Sigmoid colon (tissue), 7 donors: ENCODE measurements around the gene PODNL1. TPM values are rescaled to one million over a fixed set of nuclear protein-coding genes. Genes with fewer than 3 reads are reported as not detected.
"Not testable (repeated sequence)": the region's sequence is repeated elsewhere in the genome, so short reads cannot be mapped to it uniquely, and the experiment has no call there.

ENCODE experiments used
- DNase-seq: peaks from one replicate; pipeline ENCODE4 v3.0.0-alpha.2; 2019
- H3K27ac ChIP-seq, 4 donors: fragments of 200-600 bp; sonication (generic); one replicate each; pipeline ENCODE4 v1.5.1; 2016 to 2019; ENCODE audit warnings: mild to moderate bottlenecking in 1 of 4
- H3K27me3 ChIP-seq, 3 donors: fragments of 200-600 bp; sonication (generic); one replicate each; pipeline ENCODE4 v1.5.1; 2019; ENCODE audit warnings: mild to moderate bottlenecking in 1 of 3
- H3K36me3 ChIP-seq, 4 donors: fragments of 200-600 bp; sonication (generic); one replicate each; pipeline ENCODE4 v1.5.1; 2016 to 2019
- H3K4me1 ChIP-seq, 4 donors: fragments of 200-600 bp; sonication (generic); one replicate each; pipeline ENCODE4 v1.5.1; 2017 to 2019
- H3K4me3 ChIP-seq, 4 donors: fragments of 200-600 bp; sonication (generic); one replicate each; pipeline ENCODE4 v1.5.1; 2017 to 2019; ENCODE audit warnings: mild to moderate bottlenecking in 2 of 4, moderate library complexity in 1 of 4
- H3K9me3 ChIP-seq, 4 donors: fragments of 200-600 bp in 3 of 4; sonication (generic) in 3 of 4; one replicate each; pipeline versions ENCODE4 v1.5.1 to v1.6.1; 2013 to 2019
- EP300 ChIP-seq, 4 donors: sonication (generic); formaldehyde crosslinking; IDR thresholded peaks; one replicate each; pipeline ENCODE4 v1.6.1; 2017; ENCODE audit warnings: antibody characterized with exemption in 4 of 4
- POLR2A ChIP-seq, 2 donors: fragments of 450-650 bp; IDR thresholded peaks; one replicate each; pipeline ENCODE4 v1.6.1; 2016; ENCODE audit warnings: antibody characterized with exemption in 2 of 2, mild to moderate bottlenecking in 2 of 2, moderate library complexity in 2 of 2
- POLR2AphosphoS5 ChIP-seq, 4 donors: sonication (generic); formaldehyde crosslinking; IDR thresholded peaks; one replicate each; pipeline ENCODE4 v1.6.1; 2017; ENCODE audit warnings: antibody characterized with exemption in 4 of 4
- WGBS, 2 donors: extraction: QIAGEN DNeasy Blood & Tissue Kit; methylation state at CpG; one replicate each; pipeline ENCODE4 v1.1.7; 2013; 5-methylcytosine and 5-hydroxymethylcytosine counted together
- intact Hi-C: fragments of 100-400 bp; cut with DNase I; formaldehyde crosslinking; loops from one replicate; pipeline ENCODE4 v1.15.1; 2023
- polyA plus RNA-seq, 3 donors: library from polyadenylated mRNA; stranded (reverse); fragments of 200-250 nt; gene quantifications; one replicate each; pipeline ENCODE4 v1.2.3, GENCODE V29; 2013
- total RNA-seq, 4 donors: library from RNA; depleted of rRNA; stranded (reverse); fragments of >200 nt; gene quantifications; one replicate each; pipeline ENCODE4 v1.1.0, GENCODE V29; 2016
- TF ChIP-seq, protein P1 (sequence below), 4 experiments: fragments of 450-650 bp in 3 of 4; fragments of 200-600 bp in 1 of 4; IDR thresholded peaks; one replicate each; pipeline ENCODE4 v1.5.1; 2016 to 2019; ENCODE audit warnings: antibody characterized with exemption in 4 of 4, mild to moderate bottlenecking in 3 of 4, moderate library complexity in 2 of 4
- donor health status: healthy with polysubstance abuse.
- donor health status: Bipolar disorder and iron deficiency.
- donor health status: healthy.

The PODNL1 gene
- total and polyA plus RNA-seq, 7 donors, result 2.5 to 5.4 (median 2.9) TPM; not detected in 4

GRCh38 chr19:13926715-13927114 is 11.5 kb downstream of the PODNL1 start:
- Histone ChIP-seq H3K36me3 (peaks cover 9 to 70% (median 37%) of the 10 kb centered on the region in 4 donors), H3K4me3 (no peak overlapping the region), H3K27me3 (no peaks in the 10 kb centered on the region), H3K9me3 (no peaks in the 10 kb centered on the region), H3K27ac (no peak overlapping the region), H3K4me1 (no peaks in the 10 kb centered on the region)
- WGBS, 2 donors, result 74 to 92% methylated on average over 8 of the region's 8 CpGs
- no peak for DNase-seq
- intact Hi-C loops, result no loop called here
- TF ChIP-seq POLR2A (IDR thresholded peaks at IDR 0.05) (no peak), POLR2AphosphoS5 (IDR thresholded peaks at IDR 0.05) (no peak), EP300 (IDR thresholded peaks at IDR 0.05) (no peak)
- TF ChIP-seq, protein P1, sequence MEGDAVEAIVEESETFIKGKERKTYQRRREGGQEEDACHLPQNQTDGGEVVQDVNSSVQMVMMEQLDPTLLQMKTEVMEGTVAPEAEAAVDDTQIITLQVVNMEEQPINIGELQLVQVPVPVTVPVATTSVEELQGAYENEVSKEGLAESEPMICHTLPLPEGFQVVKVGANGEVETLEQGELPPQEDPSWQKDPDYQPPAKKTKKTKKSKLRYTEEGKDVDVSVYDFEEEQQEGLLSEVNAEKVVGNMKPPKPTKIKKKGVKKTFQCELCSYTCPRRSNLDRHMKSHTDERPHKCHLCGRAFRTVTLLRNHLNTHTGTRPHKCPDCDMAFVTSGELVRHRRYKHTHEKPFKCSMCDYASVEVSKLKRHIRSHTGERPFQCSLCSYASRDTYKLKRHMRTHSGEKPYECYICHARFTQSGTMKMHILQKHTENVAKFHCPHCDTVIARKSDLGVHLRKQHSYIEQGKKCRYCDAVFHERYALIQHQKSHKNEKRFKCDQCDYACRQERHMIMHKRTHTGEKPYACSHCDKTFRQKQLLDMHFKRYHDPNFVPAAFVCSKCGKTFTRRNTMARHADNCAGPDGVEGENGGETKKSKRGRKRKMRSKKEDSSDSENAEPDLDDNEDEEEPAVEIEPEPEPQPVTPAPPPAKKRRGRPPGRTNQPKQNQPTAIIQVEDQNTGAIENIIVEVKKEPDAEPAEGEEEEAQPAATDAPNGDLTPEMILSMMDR (IDR thresholded peaks at IDR 0.05), result no peak

GRCh38 chr19:13926010-13926409 is 12.2 kb downstream of the PODNL1 start:
- intact Hi-C loops, result no loop called here
- Histone ChIP-seq H3K4me3 (no peak overlapping the region), H3K27ac (no peak overlapping the region), H3K27me3 (no peaks in the 10 kb centered on the region), H3K9me3 (no peaks in the 10 kb centered on the region), H3K4me1 (no peaks in the 10 kb centered on the region), H3K36me3 (peaks cover 14 to 77% (median 43%) of the 10 kb centered on the region in 4 donors)
- DNase-seq, result no peak
- WGBS, 2 donors, result 74 to 92% methylated on average over 4 of the region's 4 CpGs
- no peak for TF ChIP-seq POLR2AphosphoS5 (IDR thresholded peaks at IDR 0.05)
- no peak for TF ChIP-seq EP300 (IDR thresholded peaks at IDR 0.05)
- TF ChIP-seq POLR2A (IDR thresholded peaks at IDR 0.05), result no peak
- TF ChIP-seq, protein P1 (IDR thresholded peaks at IDR 0.05), result no peak

GRCh38 chr19:13923194-13923987 is 14.8 kb downstream of the PODNL1 start:
- no peak overlapping the region for H3K27ac ChIP-seq
- H3K27me3 ChIP-seq, result no peaks in the 10 kb centered on the region
- intact Hi-C loops, result no loop called here
- TF ChIP-seq, protein P1 (IDR thresholded peaks at IDR 0.05), result no peak
- TF ChIP-seq POLR2A (IDR thresholded peaks at IDR 0.05) (no peak), POLR2AphosphoS5 (IDR thresholded peaks at IDR 0.05) (no peak), EP300 (IDR thresholded peaks at IDR 0.05) (no peak)
- no peak overlapping the region for H3K4me3 ChIP-seq
- H3K9me3 ChIP-seq, result peaks cover 0 to 4% (median 1%) of the 10 kb centered on the region in 4 donors
- peaks cover 26 to 93% (median 66%) of the 10 kb centered on the region in 4 donors for H3K36me3 ChIP-seq
- no peak for DNase-seq
- WGBS, 2 donors, result 95 to 96% methylated on average over 28 of the region's 28 CpGs
- H3K4me1 ChIP-seq, result no peaks in the 10 kb centered on the region

GRCh38 chr19:13922118-13922517 is 16.1 kb downstream of the PODNL1 start:
- H3K27ac ChIP-seq, DNase-seq, intact Hi-C loops, H3K9me3 ChIP-seq, H3K27me3 ChIP-seq, H3K4me1 ChIP-seq, H3K4me3 ChIP-seq: not testable (repeated sequence)
- H3K36me3 ChIP-seq, result peaks cover 24 to 94% (median 68%) of the 10 kb centered on the region in 4 donors
- 95 to 96% methylated on average over 6 of the region's 6 CpGs for WGBS, 2 donors

GRCh38 chr19:13920940-13921747 is 17.1 kb downstream of the PODNL1 start:
- H3K27me3 ChIP-seq, result no peaks in the 10 kb centered on the region
- 91 to 95% methylated on average over 2 of the region's 2 CpGs for WGBS, 2 donors
- peaks cover 0 to 4% (median 1%) of the 10 kb centered on the region in 4 donors for H3K9me3 ChIP-seq
- no peak overlapping the region for H3K27ac ChIP-seq
- DNase-seq, result no peak
- TF ChIP-seq POLR2AphosphoS5 (IDR thresholded peaks at IDR 0.05) (no peak), POLR2A (IDR thresholded peaks at IDR 0.05) (no peak), EP300 (IDR thresholded peaks at IDR 0.05) (no peak)
- TF ChIP-seq, protein P1 (IDR thresholded peaks at IDR 0.05), result no peak
- H3K4me1 ChIP-seq, result no peaks in the 10 kb centered on the region
- peaks cover 17 to 94% (median 61%) of the 10 kb centered on the region in 4 donors for H3K36me3 ChIP-seq
- no peak overlapping the region for H3K4me3 ChIP-seq
- intact Hi-C loops, result no loop called here
